Esophagus muscularis mucosa (tissue), 4 donors: Measurements from ENCODE around the gene CPLX4.
"Not testable (repeated sequence)": the region's sequence is repeated elsewhere in the genome, so short reads cannot be mapped to it uniquely, and the experiment has no call there.

Experiments
- CTCF ChIP-seq, 3 experiments: fragments of 200-600 bp in 2 of 3; fragments of 450-650 bp in 1 of 3; sonication (generic) in 2 of 3; IDR thresholded peaks; one replicate each; pipeline ENCODE4 v1.5.1; 2017 to 2019; ENCODE audit warnings: antibody characterized with exemption in 3 of 3, mild to moderate bottlenecking in 2 of 3, moderate library complexity in 1 of 3
- EP300 ChIP-seq: sonication (generic); formaldehyde crosslinking; IDR thresholded peaks from one replicate; pipeline ENCODE4 v1.6.1; 2017; ENCODE audit warnings: antibody characterized with exemption
- POLR2AphosphoS5 ChIP-seq, 2 donors: sonication (generic); formaldehyde crosslinking; IDR thresholded peaks; one replicate each; pipeline ENCODE4 v1.6.1; 2017; ENCODE audit warnings: antibody characterized with exemption in 2 of 2

- not testable (repeated sequence) for TF ChIP-seq EP300; POLR2AphosphoS5 (IDR thresholded peaks at IDR 0.05); CTCF (IDR thresholded peaks at IDR 0.05)
These were observed 56.2 kb downstream of the CPLX4 start for GRCh38 chr18:59262243-59262642.
